Keratinocyte (primary cell): Measurements from ENCODE around the gene ZBTB20. TPM values are rescaled to one million over a fixed set of nuclear protein-coding genes. Genes with fewer than 3 reads are reported as not detected.

Experiments used
- DNase-seq: peaks from one replicate; pipeline ENCODE4 v3.0.0-alpha.2; 2011; ENCODE audit warnings: low read depth, missing footprints, low spot score
- FAIRE-seq: peaks from 2 replicates; lab custom pipeline; 2011; peaks lifted over from hg19 to GRCh38; lab: Jason Lieb, UNC
- H2AFZ ChIP-seq: 2 replicates; pipeline ENCODE4 v1.6.0; 2012; ENCODE audit warnings: low read length, control low read depth, inconsistent platforms; ENCODE audit not compliant: control insufficient read depth
- H3K27ac ChIP-seq: 2 replicates; pipeline ENCODE4 v1.5.1; 2011; ENCODE audit warnings: low read length; ENCODE audit not compliant: control insufficient read depth, insufficient read depth
- H3K27me3 ChIP-seq: 3 replicates; pipeline ENCODE4 v1.6.0; 2011; ENCODE audit warnings: low read length; ENCODE audit not compliant: control insufficient read depth, insufficient read depth; ENCODE audit errors: extremely low read depth
- H3K36me3 ChIP-seq, 2 experiments: 2 replicates in 1 of 2; 3 replicates in 1 of 2; pipeline ENCODE4 v1.5.1; 2011; ENCODE audit warnings: low read length in 2 of 2, mild to moderate bottlenecking in 1 of 2; ENCODE audit not compliant: control insufficient read depth in 2 of 2, insufficient read depth in 2 of 2; ENCODE audit errors: extremely low read depth in 1 of 2
- H3K4me1 ChIP-seq: 3 replicates; pipeline ENCODE4 v1.5.1; 2011; ENCODE audit warnings: low read length; ENCODE audit not compliant: control insufficient read depth, insufficient read depth; ENCODE audit errors: extremely low read depth
- H3K4me2 ChIP-seq: 3 replicates; pipeline ENCODE4 v1.6.0; 2011; ENCODE audit warnings: low read depth, low read length; ENCODE audit not compliant: control insufficient read depth, insufficient read depth; ENCODE audit errors: extremely low read depth
- H3K4me3 ChIP-seq, 3 experiments: fragments of 200-600 bp in 1 of 3; sonication (generic) in 1 of 3; 2 replicates in 2 of 3; 3 replicates in 1 of 3; pipeline ENCODE4 v1.5.1; 2011 to 2016; ENCODE audit warnings: low read length in 3 of 3, mild to moderate bottlenecking in 3 of 3, control low read depth in 2 of 3, inconsistent platforms in 1 of 3, low read depth in 1 of 3, mixed read lengths in 1 of 3, mixed run types in 1 of 3, moderate library complexity in 1 of 3; ENCODE audit not compliant: control insufficient read depth in 2 of 3, insufficient read depth in 2 of 3; ENCODE audit errors: extremely low read depth in 1 of 3
- H3K79me2 ChIP-seq: 2 replicates; pipeline ENCODE4 v1.6.0; 2012; ENCODE audit warnings: low read length; ENCODE audit not compliant: control insufficient read depth, insufficient read depth
- H3K9ac ChIP-seq: 3 replicates; pipeline ENCODE4 v1.6.0; 2011; ENCODE audit warnings: low read length; ENCODE audit not compliant: control insufficient read depth, insufficient read depth; ENCODE audit errors: extremely low read depth
- H3K9me1 ChIP-seq: 3 replicates; pipeline ENCODE4 v1.6.0; 2011; ENCODE audit warnings: low read length; ENCODE audit not compliant: control insufficient read depth, insufficient read depth; ENCODE audit errors: extremely low read depth
- H3K9me3 ChIP-seq: 2 replicates; pipeline ENCODE4 v1.5.1; 2012; ENCODE audit warnings: low read depth, low read length; ENCODE audit not compliant: control insufficient read depth
- H4K20me1 ChIP-seq: 3 replicates; pipeline ENCODE4 v1.6.0; 2011; ENCODE audit warnings: low read length; ENCODE audit not compliant: control insufficient read depth, insufficient read depth; ENCODE audit errors: extremely low read depth
- CTCF ChIP-seq, 3 experiments: IDR thresholded peaks in 1 of 3; conservative IDR thresholded peaks in 1 of 3; optimal IDR thresholded peaks in 1 of 3; 2 replicates in 2 of 3; 3 replicates in 1 of 3; pipeline versions ENCODE3 to v1.5.1; 2011; ENCODE audit warnings: low read length in 3 of 3, mild to moderate bottlenecking in 3 of 3, moderate library complexity in 2 of 3, control low read depth in 1 of 3, inconsistent platforms in 1 of 3; ENCODE audit not compliant: insufficient read depth in 2 of 3; ENCODE audit errors: extremely low read depth in 1 of 3
- EZH2 ChIP-seq: IDR thresholded peaks from one replicate; pipeline ENCODE4 v1.6.1; 2012; ENCODE audit warnings: inconsistent platforms, mild to moderate bottlenecking, low read length, moderate library complexity
- dilution Hi-C: fragments of 300-500 bp; cut with MboI; formaldehyde crosslinking; loops from one replicate; pipeline ENCODE4 v1.7.0; 2020; ENCODE audit warnings: low sequenced_read_pairs; ENCODE audit not compliant: extremely low pct_ligation_motif_present
- polyA plus RNA-seq, 5 experiments: library from polyadenylated mRNA; depleted of rRNA in 3 of 5; stranded (reverse) in 3 of 5; stranded (forward) in 1 of 5; unstranded in 1 of 5; fragments of >200 nt; gene quantifications; 1 replicate in 1 of 5; 2 replicates in 3 of 5; 3 replicates in 1 of 5; pipeline versions ENCODE4 v1.2.1 to v1.2.3, GENCODE V29; 2011 to 2012; ENCODE audit warnings: missing spikeins in 2 of 5, low read depth in 1 of 5, low replicate concordance in 1 of 5

ZBTB20 gene
- polyA plus RNA-seq, 1 donor (not counting 4 experiments of a cell fraction or from before 2014, with no cell fraction given), result 0.52 TPM

DNA sequence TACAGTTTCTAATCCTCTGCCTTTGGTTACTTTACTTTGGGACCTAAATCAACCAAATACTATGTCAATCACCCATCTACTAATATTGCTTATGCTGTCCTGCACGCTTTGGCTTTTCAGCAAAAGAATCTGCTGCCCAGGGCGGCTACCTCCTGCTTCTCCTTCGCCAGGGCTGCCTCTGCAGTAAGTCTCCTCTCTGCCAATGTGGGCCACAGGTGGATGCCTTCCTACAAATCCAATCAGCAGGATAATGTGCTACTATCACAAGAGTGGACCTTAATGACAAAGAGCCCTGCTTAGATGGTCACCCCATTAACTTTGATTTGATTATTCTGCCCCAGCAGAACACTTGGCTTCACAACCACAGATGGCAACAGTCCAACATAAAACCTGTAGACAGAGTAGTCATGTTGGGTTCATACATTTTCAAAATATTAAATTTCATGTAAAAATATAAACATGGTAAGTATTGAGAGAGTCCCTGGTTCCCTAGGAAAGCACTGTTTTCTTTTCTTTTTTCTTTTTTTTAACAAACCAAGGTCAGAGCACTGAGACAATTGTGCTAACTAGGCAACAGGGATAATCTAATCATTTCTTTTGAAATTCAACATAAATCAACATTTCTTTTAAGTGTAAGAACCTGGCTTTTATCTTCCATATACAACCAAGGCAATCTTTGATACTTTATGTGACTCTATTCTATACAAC lies 298.3 kb downstream of the ZBTB20 start:
- H3K79me2 ChIP-seq, result no peaks in the 10 kb centered on the region
- no peaks in the 10 kb centered on the region for H4K20me1 ChIP-seq
- TF ChIP-seq CTCF (optimal IDR thresholded peaks at IDR 0.05 in 1 of 3, IDR thresholded peaks at IDR 0.05 in 1 of 3, conservative IDR thresholded peaks at IDR 0.05 in 1 of 3; ENCODE audit: extremely low read depth in 1 of 3, insufficient read depth in 2 of 3, low read length in 3 of 3), result no peak
- TF ChIP-seq EZH2, result no peak
- no peaks in the 10 kb centered on the region for H3K9me3 ChIP-seq
- H3K9me1 ChIP-seq, result no peaks in the 10 kb centered on the region
- no peak overlapping the region for H3K4me3 ChIP-seq
- dilution Hi-C loops, result no loop called here
- FAIRE-seq, result no peak
- no peak for DNase-seq
- no peak overlapping the region for H3K27ac ChIP-seq
- no peaks in the 10 kb centered on the region for H3K4me1 ChIP-seq
- H3K27me3 ChIP-seq, result no peaks in the 10 kb centered on the region
- H2AFZ ChIP-seq, result no peak overlapping the region
- no peak overlapping the region for H3K4me2 ChIP-seq
- H3K36me3 ChIP-seq, result no peaks in the 10 kb centered on the region
- no peak overlapping the region for H3K9ac ChIP-seq

- H3K4me3 ChIP-seq, result no peak overlapping the region
- DNase-seq (no peak), FAIRE-seq (no peak)
- no peaks in the 10 kb centered on the region for H3K9me1 ChIP-seq
- dilution Hi-C loops, result no loop called here
- no peaks in the 10 kb centered on the region for H3K36me3 ChIP-seq
- no peak overlapping the region for H3K4me2 ChIP-seq
- no peaks in the 10 kb centered on the region for H3K9me3 ChIP-seq
- no peak overlapping the region for H3K27ac ChIP-seq
- no peaks in the 10 kb centered on the region for H3K79me2 ChIP-seq
- H3K4me1 ChIP-seq, result no peaks in the 10 kb centered on the region
- H3K27me3 ChIP-seq, result no peaks in the 10 kb centered on the region
- no peaks in the 10 kb centered on the region for H4K20me1 ChIP-seq
- no peak for TF ChIP-seq CTCF (optimal IDR thresholded peaks at IDR 0.05 in 1 of 3, IDR thresholded peaks at IDR 0.05 in 1 of 3, conservative IDR thresholded peaks at IDR 0.05 in 1 of 3; ENCODE audit: extremely low read depth in 1 of 3, insufficient read depth in 2 of 3, low read length in 3 of 3)
- TF ChIP-seq EZH2, result no peak
- no peak overlapping the region for H3K9ac ChIP-seq
- H2AFZ ChIP-seq, result no peak overlapping the region
These were observed 299.0 kb downstream of the ZBTB20 start for GRCh38 chr3:114848082-114848481.
